Parathyroid adenoma (tissue), 2 donors: ENCODE results near the gene PP2D1.
A peak's percentile ranks its signal among the peaks of the same experiment; 100 is the strongest.

Source experiments
- H2AFZ ChIP-seq: fragments of 300-600 bp; sonication (generic); one replicate; pipeline ENCODE4 v1.7.0; 2017; ENCODE audit warnings: antibody characterized with exemption, mild to moderate bottlenecking
- H3K27ac ChIP-seq: fragments of 300-600 bp; sonication (generic); one replicate; pipeline ENCODE4 v1.7.0; 2017
- H3K27me3 ChIP-seq: fragments of 300-600 bp; sonication (generic); one replicate; pipeline ENCODE4 v1.7.0; 2017; ENCODE audit warnings: low read length; ENCODE audit not compliant: control insufficient read depth, insufficient read depth
- H3K36me3 ChIP-seq: fragments of 300-600 bp; sonication (generic); one replicate; pipeline ENCODE4 v1.7.0; 2017; ENCODE audit warnings: low read length; ENCODE audit not compliant: control insufficient read depth, insufficient read depth
- H3K4me1 ChIP-seq: fragments of 300-600 bp; sonication (generic); one replicate; pipeline ENCODE4 v1.7.0; 2017; ENCODE audit warnings: control low read depth
- H3K4me2 ChIP-seq: fragments of 300-600 bp; sonication (generic); one replicate; pipeline ENCODE4 v1.7.0; 2017; ENCODE audit warnings: low read length
- H3K4me3 ChIP-seq: fragments of 300-600 bp; sonication (generic); one replicate; pipeline ENCODE4 v1.7.0; 2017; ENCODE audit warnings: low read depth, low read length
- H3K79me2 ChIP-seq: fragments of 300-600 bp; sonication (generic); one replicate; pipeline ENCODE4 v1.7.0; 2017; ENCODE audit warnings: control low read depth
- H3K9ac ChIP-seq: fragments of 300-600 bp; sonication (generic); one replicate; pipeline ENCODE4 v1.7.0; 2017; ENCODE audit warnings: mild to moderate bottlenecking
- H3K9me3 ChIP-seq: fragments of 300-600 bp; sonication (generic); one replicate; pipeline ENCODE4 v1.7.0; 2017; ENCODE audit warnings: low read length; ENCODE audit not compliant: control insufficient read depth
- TF ChIP-seq, protein P1 (sequence below): fragments of 300-600 bp; sonication (generic); IDR thresholded peaks from one replicate; pipeline ENCODE4 v1.7.0; 2017; ENCODE audit warnings: antibody characterized with exemption, mild to moderate bottlenecking
- donor health status: primary hyperparathyroidism.

The PP2D1 gene

DNA sequence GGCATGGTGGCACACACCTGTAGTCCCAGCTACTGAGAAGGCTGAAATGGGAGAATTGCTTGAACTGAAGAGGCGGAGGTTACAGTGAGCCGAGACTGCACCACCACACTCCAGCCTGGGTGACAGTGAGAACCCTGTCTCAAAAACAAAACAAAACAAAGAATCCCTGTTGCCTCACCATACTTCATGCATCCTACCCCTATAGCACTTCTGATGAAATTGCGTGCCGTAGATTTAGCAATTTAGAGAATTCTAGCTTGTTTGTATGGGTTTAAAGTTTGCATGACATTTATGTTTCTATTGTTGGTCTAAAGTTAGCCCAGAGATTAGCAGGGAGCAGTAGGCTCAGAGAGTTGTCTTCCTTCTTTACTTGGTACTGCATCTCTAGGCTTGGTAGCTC lies 57.4 kb downstream of the PP2D1 start:
- Histone ChIP-seq H3K36me3 (no peaks in the 10 kb centered on the region), H3K27me3 (no peaks in the 10 kb centered on the region), H3K9me3 (no peaks in the 10 kb centered on the region), H3K4me2 (no peak overlapping the region), H3K27ac (no peak overlapping the region), H3K9ac (no peak overlapping the region), H3K4me3 (no peak overlapping the region), H3K79me2 (peaks cover 73% of the 10 kb centered on the region), H3K4me1 (no peaks in the 10 kb centered on the region), H2AFZ (no peak overlapping the region)
- TF ChIP-seq, protein P1, sequence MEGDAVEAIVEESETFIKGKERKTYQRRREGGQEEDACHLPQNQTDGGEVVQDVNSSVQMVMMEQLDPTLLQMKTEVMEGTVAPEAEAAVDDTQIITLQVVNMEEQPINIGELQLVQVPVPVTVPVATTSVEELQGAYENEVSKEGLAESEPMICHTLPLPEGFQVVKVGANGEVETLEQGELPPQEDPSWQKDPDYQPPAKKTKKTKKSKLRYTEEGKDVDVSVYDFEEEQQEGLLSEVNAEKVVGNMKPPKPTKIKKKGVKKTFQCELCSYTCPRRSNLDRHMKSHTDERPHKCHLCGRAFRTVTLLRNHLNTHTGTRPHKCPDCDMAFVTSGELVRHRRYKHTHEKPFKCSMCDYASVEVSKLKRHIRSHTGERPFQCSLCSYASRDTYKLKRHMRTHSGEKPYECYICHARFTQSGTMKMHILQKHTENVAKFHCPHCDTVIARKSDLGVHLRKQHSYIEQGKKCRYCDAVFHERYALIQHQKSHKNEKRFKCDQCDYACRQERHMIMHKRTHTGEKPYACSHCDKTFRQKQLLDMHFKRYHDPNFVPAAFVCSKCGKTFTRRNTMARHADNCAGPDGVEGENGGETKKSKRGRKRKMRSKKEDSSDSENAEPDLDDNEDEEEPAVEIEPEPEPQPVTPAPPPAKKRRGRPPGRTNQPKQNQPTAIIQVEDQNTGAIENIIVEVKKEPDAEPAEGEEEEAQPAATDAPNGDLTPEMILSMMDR, result no peak

DNA sequence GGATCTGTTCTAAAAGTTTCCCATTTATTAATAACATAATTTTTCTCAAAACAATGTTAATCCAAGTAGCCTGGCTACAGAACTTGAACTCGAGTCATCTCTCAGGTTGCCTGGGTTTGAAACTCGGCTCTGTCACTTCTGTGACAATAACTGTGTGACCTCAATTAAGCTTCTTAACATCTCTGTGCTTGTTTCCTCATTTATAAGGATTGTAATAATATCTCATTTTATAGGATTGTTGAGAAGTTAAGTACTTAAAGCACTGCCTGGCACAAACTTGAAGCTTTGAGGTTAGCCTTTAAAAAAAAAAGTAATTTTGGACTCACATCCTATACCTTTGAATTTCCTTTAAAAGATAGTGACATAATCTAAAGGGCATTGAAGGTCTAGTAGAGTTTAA lies 61.7 kb downstream of the PP2D1 start:
- no peaks in the 10 kb centered on the region for H3K36me3 ChIP-seq
- no peaks in the 10 kb centered on the region for H3K4me1 ChIP-seq
- no peaks in the 10 kb centered on the region for H3K27me3 ChIP-seq
- TF ChIP-seq, protein P1, result no peak
- no peak overlapping the region for H3K27ac ChIP-seq
- peaks cover 49% of the 10 kb centered on the region for H3K79me2 ChIP-seq
- H3K4me2 ChIP-seq, result no peak overlapping the region
- H3K9ac ChIP-seq, result no peak overlapping the region
- no peak overlapping the region for H3K4me3 ChIP-seq
- no peak overlapping the region for H2AFZ ChIP-seq
- no peaks in the 10 kb centered on the region for H3K9me3 ChIP-seq

DNA sequence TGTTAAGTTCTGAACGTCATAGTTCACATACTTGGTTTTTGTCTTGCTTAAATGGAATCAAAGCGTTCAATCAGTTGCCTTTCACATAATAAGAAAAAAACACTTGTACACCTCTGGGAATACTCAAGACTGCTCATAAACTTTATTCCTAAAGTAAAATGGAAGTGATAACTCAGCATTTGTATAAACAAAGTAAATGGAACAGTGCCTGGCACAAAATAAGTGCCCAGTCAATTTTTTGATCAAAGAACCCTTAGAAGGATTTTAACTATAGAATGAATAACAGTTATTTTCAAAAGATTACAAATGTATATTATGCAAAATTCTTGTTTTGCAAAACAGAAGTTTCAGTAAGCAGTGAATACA lies 63.9 kb downstream of the PP2D1 start:
- H3K79me2 ChIP-seq, result peaks cover 29% of the 10 kb centered on the region
- peak overlapping the region; percentile 99 for H3K4me2 ChIP-seq
- H3K9ac ChIP-seq, result peak overlapping the region; percentile 94
- no peaks in the 10 kb centered on the region for H3K27me3 ChIP-seq
- H3K9me3 ChIP-seq, result no peaks in the 10 kb centered on the region
- no peaks in the 10 kb centered on the region for H3K4me1 ChIP-seq
- H3K4me3 ChIP-seq, result peak overlapping the region; percentile 96
- H3K36me3 ChIP-seq, result no peaks in the 10 kb centered on the region
- TF ChIP-seq, protein P1, result no peak
- peak overlapping the region; percentile 98 for H2AFZ ChIP-seq
- H3K27ac ChIP-seq, result peak overlapping the region; percentile 93

DNA sequence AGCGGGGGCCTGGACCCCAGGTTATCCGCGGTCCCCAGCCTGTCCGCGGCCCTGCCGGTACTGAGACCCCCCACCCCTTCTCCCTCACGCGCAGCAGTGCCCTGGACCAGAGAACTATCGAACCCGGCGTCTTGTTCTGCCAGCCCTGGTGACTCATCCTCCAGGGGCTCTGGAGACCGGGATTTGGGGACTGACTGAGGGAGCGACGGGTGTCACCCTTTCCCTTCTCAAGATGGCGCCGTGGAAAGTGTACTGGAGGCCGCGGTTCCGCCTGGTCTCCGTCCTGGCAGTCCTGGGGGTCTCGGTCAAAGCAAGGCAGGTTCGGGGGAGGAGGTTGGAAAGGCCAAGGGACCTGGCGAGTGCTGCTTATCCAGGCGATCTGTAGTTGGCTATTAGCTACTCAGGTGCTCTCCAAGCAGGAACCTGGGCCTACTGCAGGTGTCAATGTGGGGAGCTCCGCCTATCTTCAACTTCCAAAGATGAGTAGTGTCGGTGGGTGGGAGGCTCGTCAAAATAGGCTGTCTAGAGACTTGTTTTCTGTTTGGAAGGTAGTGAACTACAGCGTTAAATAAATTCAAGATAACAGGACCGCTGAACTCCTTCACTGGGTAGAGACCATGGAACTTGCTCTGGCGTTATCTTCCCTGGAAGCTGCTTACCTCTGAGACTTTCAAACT lies 64.4 kb downstream of the PP2D1 start:
- Histone ChIP-seq H3K4me1 (no peaks in the 10 kb centered on the region), H3K4me3 (peak overlapping the region; percentile 96), H3K9me3 (no peaks in the 10 kb centered on the region), H3K9ac (peak overlapping the region; percentile 94), H3K27ac (peak overlapping the region; percentile 93), H3K27me3 (no peaks in the 10 kb centered on the region), H3K79me2 (peaks cover 29% of the 10 kb centered on the region), H2AFZ (peak overlapping the region; percentile 98), H3K4me2 (peak overlapping the region; percentile 99), H3K36me3 (no peaks in the 10 kb centered on the region)
- TF ChIP-seq, protein P1, result no peak
